ENCODE data around the gene SERPINB2. TPM values are rescaled to one million over a fixed set of nuclear protein-coding genes. Genes with fewer than 3 reads are reported as not detected.
"Not testable (repeated sequence)": the region's sequence is repeated elsewhere in the genome, so short reads cannot be mapped to it uniquely, and the experiment has no call there.

Gene SERPINB2
- total RNA-seq, 1 experiment from 2014 or later = 9.9 TPM

DNA sequence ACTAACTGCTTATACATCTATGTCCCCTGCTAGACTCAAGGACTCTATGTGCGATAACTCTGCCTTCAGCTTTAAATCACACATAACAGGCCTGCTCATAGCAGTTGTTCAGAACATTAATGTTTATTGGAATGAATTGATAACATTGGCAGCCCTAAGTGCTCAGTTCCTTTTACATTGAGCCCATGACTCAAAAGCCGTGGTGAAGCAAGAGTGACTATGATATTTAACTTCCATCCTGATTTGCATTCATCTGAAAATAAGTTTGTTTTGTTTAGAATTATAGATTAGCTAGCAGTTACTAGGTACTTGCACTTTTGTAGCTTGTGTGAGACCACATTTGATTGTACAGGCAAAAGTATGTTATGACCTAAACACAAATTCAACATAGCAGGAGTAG lies 34.5 kb downstream of the SERPINB2 start:
- H3K36me3 ChIP-seq (ENCODE audit: low read depth, low read length) = no peaks in the 10 kb centered on the region
- BruUV-seq (replicated peaks) = no TSS peak
- H3K4me1 ChIP-seq (ENCODE audit: insufficient read depth, low read length) = no peaks in the 10 kb centered on the region
- no peaks in the 10 kb centered on the region for H4K20me1 ChIP-seq (ENCODE audit: low read length)
- no peaks in the 10 kb centered on the region for H3K9me3 ChIP-seq (ENCODE audit: low read length)
- ATAC-seq (no peak), DNase-seq (no peak)
- H3K27me3 ChIP-seq (ENCODE audit: low read length) = peaks cover 9% of the 10 kb centered on the region; the same call in 1 of the 2 replicates
- no peaks in the 10 kb centered on the region for H3K9me2 ChIP-seq (replicated peaks; ENCODE audit: low read length)
- H3K27ac ChIP-seq (ENCODE audit: low read length) = no peak overlapping the region
- TF ChIP-seq, protein P1, sequence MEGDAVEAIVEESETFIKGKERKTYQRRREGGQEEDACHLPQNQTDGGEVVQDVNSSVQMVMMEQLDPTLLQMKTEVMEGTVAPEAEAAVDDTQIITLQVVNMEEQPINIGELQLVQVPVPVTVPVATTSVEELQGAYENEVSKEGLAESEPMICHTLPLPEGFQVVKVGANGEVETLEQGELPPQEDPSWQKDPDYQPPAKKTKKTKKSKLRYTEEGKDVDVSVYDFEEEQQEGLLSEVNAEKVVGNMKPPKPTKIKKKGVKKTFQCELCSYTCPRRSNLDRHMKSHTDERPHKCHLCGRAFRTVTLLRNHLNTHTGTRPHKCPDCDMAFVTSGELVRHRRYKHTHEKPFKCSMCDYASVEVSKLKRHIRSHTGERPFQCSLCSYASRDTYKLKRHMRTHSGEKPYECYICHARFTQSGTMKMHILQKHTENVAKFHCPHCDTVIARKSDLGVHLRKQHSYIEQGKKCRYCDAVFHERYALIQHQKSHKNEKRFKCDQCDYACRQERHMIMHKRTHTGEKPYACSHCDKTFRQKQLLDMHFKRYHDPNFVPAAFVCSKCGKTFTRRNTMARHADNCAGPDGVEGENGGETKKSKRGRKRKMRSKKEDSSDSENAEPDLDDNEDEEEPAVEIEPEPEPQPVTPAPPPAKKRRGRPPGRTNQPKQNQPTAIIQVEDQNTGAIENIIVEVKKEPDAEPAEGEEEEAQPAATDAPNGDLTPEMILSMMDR (conservative IDR thresholded peaks at IDR 0.05; ENCODE audit: low read depth, low read length) = no peak
- TF ChIP-seq EZH2 (IDR thresholded peaks at IDR 0.05; ENCODE audit: low read length, unreplicated experiment) (no peak), EZH2phosphoT487 (IDR thresholded peaks at IDR 0.05; ENCODE audit: borderline replicate concordance, low read length) (no peak)
- H3F3A ChIP-seq (ENCODE audit: low read length, unreplicated experiment) = no peaks in the 10 kb centered on the region
- ChIA-PET CTCF (no interaction called here), POLR2A (ENCODE audit: unreplicated experiment) (no interaction called here)
- H3K4me2 ChIP-seq (ENCODE audit: low read length) = no peak overlapping the region
- H2AFZ ChIP-seq (ENCODE audit: low read length) = no peak overlapping the region
- intact Hi-C loops (cut with micrococcal nuclease) = no loop called here
- no peak overlapping the region for H3K4me3 ChIP-seq (ENCODE audit: low read length)
- no peak overlapping the region for H3K9ac ChIP-seq (ENCODE audit: low read length)
- H3K79me2 ChIP-seq (ENCODE audit: low read length) = no peaks in the 10 kb centered on the region

DNA sequence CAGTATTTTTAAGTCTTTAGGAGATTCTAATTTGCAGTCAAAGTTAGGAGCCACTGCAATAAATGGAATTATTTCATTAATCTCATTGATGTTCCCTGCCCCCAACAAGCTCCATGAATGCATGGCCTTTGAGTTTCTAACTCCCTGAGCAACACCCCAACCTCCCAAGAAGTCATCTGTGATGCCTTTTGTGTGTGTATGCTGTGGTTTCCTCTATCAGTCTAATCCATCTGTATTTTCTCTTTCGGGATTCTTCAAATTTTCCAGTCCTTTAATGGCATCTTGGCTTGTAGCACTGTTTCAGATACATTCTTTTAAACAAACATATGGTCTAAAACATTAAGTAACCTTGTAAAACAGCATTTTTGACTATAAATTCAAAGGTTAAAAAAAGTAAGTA lies 37.0 kb downstream of the SERPINB2 start:
- POLR2A ChIA-PET (ENCODE audit: unreplicated experiment) = no interaction called here
- intact Hi-C loops (cut with micrococcal nuclease) = no loop called here
- no peaks in the 10 kb centered on the region for H3K9me2 ChIP-seq (replicated peaks; ENCODE audit: low read length)
- no peak for DNase-seq
- H3K36me3 ChIP-seq (ENCODE audit: low read depth, low read length) = no peaks in the 10 kb centered on the region
- H4K20me1 ChIP-seq (ENCODE audit: low read length) = no peaks in the 10 kb centered on the region
- no peak for ATAC-seq
- no peaks in the 10 kb centered on the region for H3F3A ChIP-seq (ENCODE audit: low read length, unreplicated experiment)
- no peaks in the 10 kb centered on the region; the same call in 1 of the 2 replicates for H3K27me3 ChIP-seq (ENCODE audit: low read length)
- no peak for TF ChIP-seq EZH2phosphoT487 (IDR thresholded peaks at IDR 0.05; ENCODE audit: borderline replicate concordance, low read length)
- TF ChIP-seq, protein P1 (conservative IDR thresholded peaks at IDR 0.05; ENCODE audit: low read depth, low read length) = no peak
- TF ChIP-seq EZH2 (IDR thresholded peaks at IDR 0.05; ENCODE audit: low read length, unreplicated experiment) = no peak
- no peaks in the 10 kb centered on the region for H3K79me2 ChIP-seq (ENCODE audit: low read length)
- H2AFZ ChIP-seq (ENCODE audit: low read length) = no peak overlapping the region
- H3K9me3 ChIP-seq (ENCODE audit: low read length) = no peaks in the 10 kb centered on the region
- H3K4me2 ChIP-seq (ENCODE audit: low read length) = no peak overlapping the region
- BruUV-seq (replicated peaks) = no TSS peak
- CTCF ChIA-PET = interaction anchor here (0.5 kb wide), 1 partner anchor 8 kb away, joined by 3 read pairs; no protein-coding TSS in a partner anchor
- H3K27ac ChIP-seq (ENCODE audit: low read length) = no peak overlapping the region
- H3K4me1 ChIP-seq (ENCODE audit: insufficient read depth, low read length) = no peaks in the 10 kb centered on the region
- no peak overlapping the region for H3K9ac ChIP-seq (ENCODE audit: low read length)
- H3K4me3 ChIP-seq (ENCODE audit: low read length) = no peak overlapping the region

DNA sequence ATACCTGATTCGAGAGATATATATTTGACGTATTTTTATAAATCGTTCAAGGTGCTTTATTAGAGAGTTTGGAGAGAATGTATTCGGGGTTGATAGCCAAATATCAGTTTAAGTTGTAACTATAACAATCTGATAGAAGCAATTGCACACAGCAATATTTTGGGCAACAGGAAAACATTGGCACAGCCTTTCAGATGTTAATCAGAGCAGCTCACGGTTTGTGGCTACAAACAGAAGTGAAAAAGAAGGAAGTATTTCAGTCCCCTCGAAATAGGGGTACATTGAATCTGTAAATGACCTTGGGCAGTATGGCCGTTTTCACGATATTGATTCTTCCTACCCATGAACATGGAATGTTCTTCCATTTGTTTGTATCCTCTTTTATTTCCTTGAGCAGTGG lies 40.8 kb downstream of the SERPINB2 start:
- ChIA-PET CTCF (no interaction called here), POLR2A (ENCODE audit: unreplicated experiment) (no interaction called here)
- H3K4me3 ChIP-seq (ENCODE audit: low read length) = no peak overlapping the region
- no peak overlapping the region for H2AFZ ChIP-seq (ENCODE audit: low read length)
- H4K20me1 ChIP-seq (ENCODE audit: low read length) = no peaks in the 10 kb centered on the region
- H3K27me3 ChIP-seq (ENCODE audit: low read length) = no peaks in the 10 kb centered on the region; the same call in 1 of the 2 replicates
- no peaks in the 10 kb centered on the region for H3K79me2 ChIP-seq (ENCODE audit: low read length)
- H3K9ac ChIP-seq (ENCODE audit: low read length) = no peak overlapping the region
- TF ChIP-seq, protein P1 (conservative IDR thresholded peaks at IDR 0.05; ENCODE audit: low read depth, low read length) = no peak
- TF ChIP-seq EZH2phosphoT487 (IDR thresholded peaks at IDR 0.05; ENCODE audit: borderline replicate concordance, low read length) (no peak), EZH2 (IDR thresholded peaks at IDR 0.05; ENCODE audit: low read length, unreplicated experiment) (no peak)
- H3F3A ChIP-seq (ENCODE audit: low read length, unreplicated experiment) = no peaks in the 10 kb centered on the region
- DNase-seq (no peak), ATAC-seq (no peak)
- BruUV-seq (replicated peaks) = no TSS peak
- no peaks in the 10 kb centered on the region for H3K36me3 ChIP-seq (ENCODE audit: low read depth, low read length)
- no peaks in the 10 kb centered on the region for H3K9me2 ChIP-seq (replicated peaks; ENCODE audit: low read length)
- no peaks in the 10 kb centered on the region for H3K9me3 ChIP-seq (ENCODE audit: low read length)
- intact Hi-C loops (cut with micrococcal nuclease) = no loop called here
- H3K4me2 ChIP-seq (ENCODE audit: low read length) = no peak overlapping the region
- H3K27ac ChIP-seq (ENCODE audit: low read length) = no peak overlapping the region
- no peaks in the 10 kb centered on the region for H3K4me1 ChIP-seq (ENCODE audit: insufficient read depth, low read length)

DNA sequence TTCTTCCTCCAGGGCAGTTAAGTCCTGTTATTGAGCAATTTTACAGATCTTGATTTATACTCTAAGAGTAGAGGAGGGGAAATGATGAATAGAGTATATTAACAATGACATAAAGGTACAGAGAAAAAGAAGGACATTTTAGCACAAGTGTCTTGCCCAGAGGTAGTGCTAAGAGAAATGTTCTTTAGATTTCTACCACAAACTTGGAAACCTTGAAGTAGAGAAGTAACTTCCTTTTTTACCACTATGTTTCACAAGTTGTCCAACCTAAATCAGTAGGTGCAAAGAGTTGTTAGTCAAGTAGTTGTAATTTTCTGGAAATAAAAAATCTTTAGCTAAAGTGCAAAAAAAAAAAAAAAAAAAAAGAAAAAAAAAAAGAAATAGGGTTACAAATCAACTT lies 41.9 kb downstream of the SERPINB2 start:
- H3K79me2 ChIP-seq (ENCODE audit: low read length); H3K27ac ChIP-seq (ENCODE audit: low read length); POLR2A ChIA-PET (ENCODE audit: unreplicated experiment); H2AFZ ChIP-seq (ENCODE audit: low read length); H3K4me2 ChIP-seq (ENCODE audit: low read length); H3K9me2 ChIP-seq (replicated peaks; ENCODE audit: low read length); ATAC-seq; H3K9ac ChIP-seq (ENCODE audit: low read length); H3F3A ChIP-seq (ENCODE audit: low read length, unreplicated experiment); DNase-seq; intact Hi-C loops (cut with micrococcal nuclease); H3K27me3 ChIP-seq (ENCODE audit: low read length); H3K4me3 ChIP-seq (ENCODE audit: low read length); BruUV-seq (replicated peaks); H3K4me1 ChIP-seq (ENCODE audit: insufficient read depth, low read length); H3K36me3 ChIP-seq (ENCODE audit: low read depth, low read length); CTCF ChIA-PET; H3K9me3 ChIP-seq (ENCODE audit: low read length); H4K20me1 ChIP-seq (ENCODE audit: low read length): not testable (repeated sequence)

Measured in PC-3 (cell line).